ENCODE results near the gene GPR42. TPM values are rescaled to one million over a fixed set of nuclear protein-coding genes. Genes with fewer than 3 reads are reported as not detected.

GPR42 gene
- total RNA-seq, 2 donors from 2014 or later: not detected

GRCh38 chr19:35421362-35421761 lies 50.5 kb downstream of the GPR42 start:
- DNase-seq (ENCODE audit: low spot score) (no peak), ATAC-seq (ENCODE audit: insufficient number of reproducible peaks, low FRiP score, low read depth) (no peak)
- Histone ChIP-seq H3K27ac (no peak overlapping the region), H3K4me3 (no peak overlapping the region), H3K4me1 (ENCODE audit: control insufficient read depth in 1 of 2, low read depth in 2 of 2) (no peaks in the 10 kb centered on the region), H3K9me3 (no peaks in the 10 kb centered on the region), H3K27me3 (replicated peaks; ENCODE audit: insufficient read depth) (no peaks in the 10 kb centered on the region), H3K36me3 (no peaks in the 10 kb centered on the region)
- no peak for TF ChIP-seq CTCF (IDR thresholded peaks at IDR 0.05)

Other genes starting within 250 kb of the GPR42 start
- 10 to 100 TPM in 1 of 2 donors, 1 to 10 TPM in 1; 7.9 to 17.4 TPM for gene LGI4, start 236.0 kb upstream of the GPR42 start, total RNA-seq
- gene FXYD1, start 232.2 kb upstream of the GPR42 start, total RNA-seq: 10 to 100 TPM; 50.7 to 65.8 TPM
- not detected for gene FXYD7, start 227.8 kb upstream of the GPR42 start, total RNA-seq
- 100 to 1,000 TPM in 1 of 2 donors, 10 to 100 TPM in 1; 65.0 to 106 TPM for gene FXYD5, start 216.3 kb upstream of the GPR42 start, total RNA-seq
- not detected for gene FAM187B, start 142.3 kb upstream of the GPR42 start, total RNA-seq
- gene LSR, start 122.1 kb upstream of the GPR42 start, total RNA-seq: 1 to 10 TPM; 7.6 to 9.3 TPM
- 100 to 1,000 TPM in 1 of 2 donors, 10 to 100 TPM in 1; 90.4 to 143 TPM for gene USF2, start 102.1 kb upstream of the GPR42 start, total RNA-seq
- gene HAMP, start 88.5 kb upstream of the GPR42 start, total RNA-seq: under 1 TPM in 1 of 2 donors, not detected in 1; 0.28 TPM
- 1 to 10 TPM in 1 of 2 donors, not detected in 1; 2.8 TPM for gene MAG, start 78.9 kb upstream of the GPR42 start, total RNA-seq
- 1 to 10 TPM; 1.4 to 3.6 TPM for gene CD22, start 41.9 kb upstream of the GPR42 start, total RNA-seq
- gene FFAR1, start 23.2 kb upstream of the GPR42 start, total RNA-seq: not detected
- not detected for gene FFAR3, start 12.6 kb upstream of the GPR42 start, total RNA-seq
- gene FFAR2, start 77.2 kb downstream of the GPR42 start, total RNA-seq: under 1 TPM in 1 of 2 donors, not detected in 1; 0.92 TPM
- gene KRTDAP, start 119.4 kb downstream of the GPR42 start, total RNA-seq: 10 to 100 TPM in 1 of 2 donors, not detected in 1; 29.6 TPM
- 10 to 100 TPM; 26.1 to 53.7 TPM for gene DMKN, start 142.6 kb downstream of the GPR42 start, total RNA-seq
- 1 to 10 TPM in 1 of 2 donors, not detected in 1; 1.5 TPM for gene SBSN, start 157.2 kb downstream of the GPR42 start, total RNA-seq
- gene GAPDHS, start 162.4 kb downstream of the GPR42 start, total RNA-seq: not detected
- gene TMEM147, start 174.6 kb downstream of the GPR42 start, total RNA-seq: 10 to 100 TPM; 49.7 to 75.8 TPM
- under 1 TPM in 1 of 2 donors, not detected in 1; 0.35 TPM for gene ATP4A, start 192.6 kb downstream of the GPR42 start, total RNA-seq
- not detected for gene PMIS2, start 215.1 kb downstream of the GPR42 start, total RNA-seq
- gene HAUS5, start 241.7 kb downstream of the GPR42 start, total RNA-seq: 10 to 100 TPM in 1 of 2 donors, 1 to 10 TPM in 1; 8.4 to 13.9 TPM

Data from thoracic aorta (tissue), 2 donors.